ENCODE data around the gene NLRP6.

GRCh38 chr11:292211-293121 lies 14.3 kb downstream of the NLRP6 start:
- TF ChIP-seq CTCF (IDR thresholded peaks at IDR 0.05), result no peak
- TF ChIP-seq POLR2AphosphoS5 (IDR thresholded peaks at IDR 0.05), result no peak
- no peak for TF ChIP-seq POLR2A (IDR thresholded peaks at IDR 0.05)

Data from gastroesophageal sphincter (tissue), 3 donors.